ENCODE measurements around the gene DNM3.

The DNM3 gene

GRCh38 chr1:172341697-172342096 lies 500.4 kb downstream of the DNM3 start:
- no peaks in the 10 kb centered on the region for H3K27me3 ChIP-seq
- no peaks in the 10 kb centered on the region for H3K36me3 ChIP-seq
- no peak for TF ChIP-seq CTCF (IDR thresholded peaks at IDR 0.05; ENCODE audit: low read depth, low read length)
- H3K4me3 ChIP-seq (ENCODE audit: low read depth, low read length): no peak overlapping the region
- H3K9me3 ChIP-seq: no peaks in the 10 kb centered on the region
- no peaks in the 10 kb centered on the region for H3K4me1 ChIP-seq
- DNase-seq: no peak

- Histone ChIP-seq H3K36me3 (no peaks in the 10 kb centered on the region), H3K27me3 (no peaks in the 10 kb centered on the region), H3K9me3 (no peaks in the 10 kb centered on the region), H3K4me1 (no peaks in the 10 kb centered on the region), H3K4me3 (ENCODE audit: low read depth, low read length) (no peak overlapping the region)
- DNase-seq: no peak
- TF ChIP-seq CTCF (IDR thresholded peaks at IDR 0.05; ENCODE audit: low read depth, low read length): no peak
Measured at GRCh38 chr1:172342584-172343239, 501.4 kb downstream of the DNM3 start.

GRCh38 chr1:172343240-172344160 lies 502.2 kb downstream of the DNM3 start:
- H3K4me1 ChIP-seq: no peaks in the 10 kb centered on the region
- H3K36me3 ChIP-seq: no peaks in the 10 kb centered on the region
- DNase-seq: no peak
- H3K4me3 ChIP-seq (ENCODE audit: low read depth, low read length): no peak overlapping the region
- no peaks in the 10 kb centered on the region for H3K9me3 ChIP-seq
- no peaks in the 10 kb centered on the region for H3K27me3 ChIP-seq
- TF ChIP-seq CTCF (IDR thresholded peaks at IDR 0.05; ENCODE audit: low read depth, low read length): no peak

- Histone ChIP-seq H3K4me3 (ENCODE audit: low read depth, low read length) (no peak overlapping the region), H3K36me3 (no peaks in the 10 kb centered on the region), H3K4me1 (no peaks in the 10 kb centered on the region), H3K9me3 (no peaks in the 10 kb centered on the region), H3K27me3 (no peaks in the 10 kb centered on the region)
- no peak for DNase-seq
- no peak for TF ChIP-seq CTCF (IDR thresholded peaks at IDR 0.05; ENCODE audit: low read depth, low read length)
Measured at GRCh38 chr1:172344444-172344843, 503.1 kb downstream of the DNM3 start.

GRCh38 chr1:172345077-172345476 lies 503.8 kb downstream of the DNM3 start:
- H3K27me3 ChIP-seq: no peaks in the 10 kb centered on the region

More at GRCh38 chr1:172345077-172345476, 503.8 kb downstream of the DNM3 start:
- no peaks in the 10 kb centered on the region for H3K9me3 ChIP-seq
- H3K36me3 ChIP-seq: no peaks in the 10 kb centered on the region
- no peak overlapping the region for H3K4me3 ChIP-seq (ENCODE audit: low read depth, low read length)
- DNase-seq: no peak
- no peaks in the 10 kb centered on the region for H3K4me1 ChIP-seq
- no peak for TF ChIP-seq CTCF (IDR thresholded peaks at IDR 0.05; ENCODE audit: low read depth, low read length)

Data from BE2C (cell line).